HL-60 (cell line): ENCODE measurements around the gene GRIFIN.

Experiments
- POLR2AphosphoS5 ChIP-seq: IDR thresholded peaks from 2 replicates; pipeline ENCODE4 v1.6.1; 2012; ENCODE audit warnings: low read depth
- SPI1 ChIP-seq: IDR thresholded peaks from 2 replicates; pipeline ENCODE4 v1.6.1; 2012; ENCODE audit warnings: low read depth, mild to moderate bottlenecking, borderline replicate concordance
- TF ChIP-seq, protein P1 (sequence below): IDR thresholded peaks from one replicate; pipeline ENCODE4 v1.5.1; 2011; ENCODE audit warnings: low read length, control low read depth, inconsistent platforms; ENCODE audit not compliant: insufficient read depth

DNA sequence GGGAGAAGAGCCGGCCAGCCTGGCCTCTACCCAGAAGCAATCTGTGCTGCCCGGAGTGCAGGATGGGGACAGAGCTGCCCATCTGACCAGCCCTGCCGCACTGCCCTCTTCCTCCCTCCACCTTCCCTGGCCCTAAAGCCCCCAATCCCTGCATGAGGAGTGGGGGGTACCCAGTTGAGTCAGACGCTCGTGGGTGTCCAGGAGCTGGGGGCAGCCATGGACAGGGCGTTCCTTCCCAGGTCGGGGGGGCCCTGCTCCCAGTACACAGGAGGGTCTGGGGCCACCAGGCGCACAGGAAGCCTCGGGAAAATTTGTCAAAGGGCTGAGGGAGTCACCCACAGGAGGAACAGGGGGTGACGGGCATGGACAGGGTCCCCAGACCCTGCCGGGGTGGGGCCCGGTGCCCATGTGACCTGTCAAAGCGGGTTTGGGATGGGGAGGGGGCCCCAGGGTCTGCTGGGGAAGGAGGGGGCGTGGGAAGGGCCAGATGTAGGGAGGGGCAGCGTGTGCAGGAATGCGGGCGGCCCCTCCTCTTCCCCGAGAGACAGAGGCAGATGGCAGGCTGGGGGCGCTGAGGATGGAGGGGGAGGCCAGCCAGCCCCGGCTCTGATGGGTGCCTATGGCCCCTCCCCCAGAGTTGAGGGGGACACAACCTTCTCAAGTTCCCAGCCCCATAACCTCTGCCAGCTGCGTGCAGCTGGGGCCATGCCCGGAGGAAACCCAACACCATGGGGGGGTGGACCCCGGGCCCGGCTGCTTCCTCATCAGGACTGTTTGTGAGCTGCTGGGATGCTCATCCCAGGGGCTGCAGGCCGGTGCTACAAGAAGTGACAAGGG is 21.5 kb upstream of the GRIFIN start:
- TF ChIP-seq, protein P1, sequence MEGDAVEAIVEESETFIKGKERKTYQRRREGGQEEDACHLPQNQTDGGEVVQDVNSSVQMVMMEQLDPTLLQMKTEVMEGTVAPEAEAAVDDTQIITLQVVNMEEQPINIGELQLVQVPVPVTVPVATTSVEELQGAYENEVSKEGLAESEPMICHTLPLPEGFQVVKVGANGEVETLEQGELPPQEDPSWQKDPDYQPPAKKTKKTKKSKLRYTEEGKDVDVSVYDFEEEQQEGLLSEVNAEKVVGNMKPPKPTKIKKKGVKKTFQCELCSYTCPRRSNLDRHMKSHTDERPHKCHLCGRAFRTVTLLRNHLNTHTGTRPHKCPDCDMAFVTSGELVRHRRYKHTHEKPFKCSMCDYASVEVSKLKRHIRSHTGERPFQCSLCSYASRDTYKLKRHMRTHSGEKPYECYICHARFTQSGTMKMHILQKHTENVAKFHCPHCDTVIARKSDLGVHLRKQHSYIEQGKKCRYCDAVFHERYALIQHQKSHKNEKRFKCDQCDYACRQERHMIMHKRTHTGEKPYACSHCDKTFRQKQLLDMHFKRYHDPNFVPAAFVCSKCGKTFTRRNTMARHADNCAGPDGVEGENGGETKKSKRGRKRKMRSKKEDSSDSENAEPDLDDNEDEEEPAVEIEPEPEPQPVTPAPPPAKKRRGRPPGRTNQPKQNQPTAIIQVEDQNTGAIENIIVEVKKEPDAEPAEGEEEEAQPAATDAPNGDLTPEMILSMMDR: no peak
- TF ChIP-seq SPI1: no peak
- no peak for TF ChIP-seq POLR2AphosphoS5
